Cardiac muscle cell (in vitro differentiated cells and primary cell): ENCODE results near the gene LMO4. TPM values are rescaled to one million over a fixed set of nuclear protein-coding genes. Genes with fewer than 3 reads are reported as not detected.

Source experiments
- DNase-seq, 2 donors: peaks; one replicate each; pipeline versions ENCODE4 v3.0.0 to v3.0.0-alpha.2; 2010 to 2017; ENCODE audit warnings: low read depth in 1 of 2, low spot score in 1 of 2
- H3K27ac ChIP-seq: fragments of 200-600 bp; sonication (generic); 2 replicates; pipeline ENCODE4 v1.5.1; 2016
- H3K27me3 ChIP-seq: fragments of 200-600 bp; sonication (generic); 2 replicates; pipeline ENCODE4 v1.6.0; 2016; ENCODE audit warnings: control low read depth
- H3K36me3 ChIP-seq: fragments of 200-600 bp; sonication (generic); 2 replicates; pipeline ENCODE4 v1.5.1; 2016; ENCODE audit warnings: control low read depth
- H3K4me1 ChIP-seq: fragments of 200-600 bp; sonication (generic); 2 replicates; pipeline ENCODE4 v1.8.1; 2017; ENCODE audit warnings: low read depth, mild to moderate bottlenecking, mixed run types
- H3K4me3 ChIP-seq: fragments of 200-600 bp; sonication (generic); 2 replicates; pipeline ENCODE4 v1.5.1; 2016; ENCODE audit warnings: mild to moderate bottlenecking
- H3K9me3 ChIP-seq: fragments of 200-600 bp; sonication (generic); 2 replicates; pipeline ENCODE4 v1.5.1; 2017; ENCODE audit warnings: low read depth, mild to moderate bottlenecking, control low read depth
- CTCF ChIP-seq: IDR thresholded peaks from 2 replicates; pipeline ENCODE4 v1.5.1; 2012; ENCODE audit warnings: low read depth, mild to moderate bottlenecking, low read length
- polyA plus RNA-seq: library from polyadenylated mRNA; unstranded; fragments of >200 nt; fragmentation: Nextera tagmentation; extraction: Ambion mirVana; gene quantifications from 2 replicates; pipeline ENCODE4 v1.2.1, GENCODE V29; 2016
- total RNA-seq: library from RNA; depleted of rRNA; stranded (reverse); fragments of >200 nt; gene quantifications from 2 replicates; pipeline ENCODE4 v1.2.3, GENCODE V29; 2016

The LMO4 gene
- total RNA-seq (126 and 136 TPM in 2 replicates), polyA plus RNA-seq (53.3 and 61.9 TPM in 2 replicates)

GRCh38 chr1:87328272-87329050 is at the start of gene LMO4:
Gene LMO4 (plus strand): TSS chr1:87328880. CDS start chr1:87332016, 3,136 bp downstream.
- H3K9me3 ChIP-seq, result no peaks in the 10 kb centered on the region
- TF ChIP-seq CTCF, result no peak
- H3K27ac ChIP-seq, result peak within 1 kb of the TSS; percentile 96
- peaks cover 6% of the 10 kb centered on the region for H3K36me3 ChIP-seq
- peak within 1 kb of the TSS; percentile 94 for H3K4me3 ChIP-seq
- DNase-seq, result peak; percentile 98 to 99
- peaks cover 22% of the 10 kb centered on the region for H3K4me1 ChIP-seq
- H3K27me3 ChIP-seq, result no peaks in the 10 kb centered on the region

GRCh38 chr1:87279536-87279875 is 49.2 kb upstream of the LMO4 start:
- no peak for TF ChIP-seq CTCF
- no peaks in the 10 kb centered on the region for H3K36me3 ChIP-seq
- H3K4me3 ChIP-seq, result no peak overlapping the region
- peak in 1 of 2 donors; percentile 10 for DNase-seq
- H3K4me1 ChIP-seq, result no peaks in the 10 kb centered on the region
- no peaks in the 10 kb centered on the region for H3K27me3 ChIP-seq
- H3K9me3 ChIP-seq, result no peaks in the 10 kb centered on the region
- no peak overlapping the region for H3K27ac ChIP-seq

GRCh38 chr1:87279966-87280535 is 48.6 kb upstream of the LMO4 start:
- Histone ChIP-seq H3K36me3 (no peaks in the 10 kb centered on the region), H3K27ac (no peak overlapping the region), H3K4me3 (no peak overlapping the region), H3K4me1 (no peaks in the 10 kb centered on the region), H3K9me3 (no peaks in the 10 kb centered on the region), H3K27me3 (no peaks in the 10 kb centered on the region)
- peak in 1 of 2 donors; percentile 21 for DNase-seq
- peak; percentile 17 for TF ChIP-seq CTCF

- no peak for TF ChIP-seq CTCF
- H3K27me3 ChIP-seq, result no peaks in the 10 kb centered on the region
These were observed 44.0 kb upstream of the LMO4 start for GRCh38 chr1:87284456-87285240.

GRCh38 chr1:87291107-87291506 is 37.6 kb upstream of the LMO4 start:
- Histone ChIP-seq H3K4me3 (no peak overlapping the region), H3K36me3 (no peaks in the 10 kb centered on the region), H3K4me1 (no peaks in the 10 kb centered on the region), H3K27me3 (no peaks in the 10 kb centered on the region), H3K9me3 (no peaks in the 10 kb centered on the region), H3K27ac (no peak overlapping the region)
- DNase-seq, result peak in 1 of 2 donors; percentile 37
- TF ChIP-seq CTCF, result no peak

More at GRCh38 chr1:87284456-87285240, 44.0 kb upstream of the LMO4 start:
- H3K4me3 ChIP-seq, result no peak overlapping the region
- no peak for DNase-seq
- H3K9me3 ChIP-seq, result no peaks in the 10 kb centered on the region
- no peak overlapping the region for H3K27ac ChIP-seq
- H3K4me1 ChIP-seq, result no peaks in the 10 kb centered on the region
- no peaks in the 10 kb centered on the region for H3K36me3 ChIP-seq
